SK-N-MC (cell line): Measurements from ENCODE around the gene GPR171.

Experiments used
- DNase-seq: peaks from one replicate; pipeline ENCODE4 v3.0.0-alpha.2; 2011; ENCODE audit warnings: low read depth, low spot score
- H3K27ac ChIP-seq: fragments of 200-600 bp; sonication (generic); 2 replicates; pipeline ENCODE4 v1.5.1; 2016; ENCODE audit warnings: mixed run types
- H3K36me3 ChIP-seq: fragments of 200-600 bp; sonication (generic); 2 replicates; pipeline ENCODE4 v1.6.1; 2017; ENCODE audit warnings: antibody characterized with exemption, low read length, mixed read lengths; ENCODE audit not compliant: insufficient read depth
- H3K4me3 ChIP-seq: fragments of 200-600 bp; sonication (generic); 2 replicates; pipeline ENCODE4 v1.5.1; 2016
- H3K9ac ChIP-seq: fragments of 200-600 bp; sonication (generic); 2 replicates; pipeline ENCODE4 v1.8.0; 2017; ENCODE audit warnings: mixed run types, mixed read lengths; ENCODE audit not compliant: insufficient read length
- H3K9me3 ChIP-seq: fragments of 200-600 bp; sonication (generic); 2 replicates; pipeline ENCODE4 v1.6.1; 2017; ENCODE audit warnings: low read depth, mild to moderate bottlenecking, antibody characterized with exemption, low read length, moderate library complexity, mixed read lengths
- EZH2 ChIP-seq: fragments of 200-600 bp; sonication (generic); IDR thresholded peaks from one replicate; pipeline ENCODE4 v1.6.1; 2017; ENCODE audit warnings: antibody characterized with exemption
- FOXP2 ChIP-seq: optimal IDR thresholded peaks from 2 replicates; pipeline ENCODE3; 2011; ENCODE audit warnings: mild to moderate bottlenecking, moderate library complexity; ENCODE audit not compliant: insufficient read depth; ENCODE audit errors: extremely low read length, control extremely low read depth
- POLR2AphosphoS5 ChIP-seq: IDR thresholded peaks from 2 replicates; pipeline ENCODE4 v1.6.1; 2012; ENCODE audit warnings: mild to moderate bottlenecking, low read depth, low read length, borderline replicate concordance

Gene GPR171

GRCh38 chr3:151218136-151218535 lies 15.1 kb upstream of the GPR171 start:
- Histone ChIP-seq H3K9me3 (no peaks in the 10 kb centered on the region), H3K27ac (no peak overlapping the region), H3K9ac (no peak overlapping the region), H3K4me3 (no peak overlapping the region), H3K36me3 (no peaks in the 10 kb centered on the region)
- no peak for DNase-seq
- TF ChIP-seq FOXP2 (no peak), EZH2 (no peak), POLR2AphosphoS5 (no peak)

GRCh38 chr3:151216641-151217607 lies 13.9 kb upstream of the GPR171 start:
- no peak for DNase-seq
- H3K4me3 ChIP-seq, result no peak overlapping the region
- H3K36me3 ChIP-seq, result no peaks in the 10 kb centered on the region
- H3K9me3 ChIP-seq, result no peaks in the 10 kb centered on the region
- H3K9ac ChIP-seq, result no peak overlapping the region
- no peak overlapping the region for H3K27ac ChIP-seq
- no peak for TF ChIP-seq EZH2
- no peak for TF ChIP-seq FOXP2
- TF ChIP-seq POLR2AphosphoS5, result no peak

- H3K4me3 ChIP-seq, result no peak overlapping the region
Observed at GRCh38 chr3:151214459-151214858, 11.4 kb upstream of the GPR171 start.

GRCh38 chr3:151213881-151214280 lies 10.9 kb upstream of the GPR171 start:
- H3K9me3 ChIP-seq, result no peaks in the 10 kb centered on the region
- no peak overlapping the region for H3K4me3 ChIP-seq
- H3K27ac ChIP-seq, result no peak overlapping the region
- no peak overlapping the region for H3K9ac ChIP-seq
- TF ChIP-seq EZH2, result no peak
- TF ChIP-seq POLR2AphosphoS5, result no peak
- no peak for TF ChIP-seq FOXP2
- H3K36me3 ChIP-seq, result no peaks in the 10 kb centered on the region
- DNase-seq, result no peak

More at GRCh38 chr3:151214459-151214858, 11.4 kb upstream of the GPR171 start:
- Histone ChIP-seq H3K27ac (no peak overlapping the region), H3K36me3 (no peaks in the 10 kb centered on the region), H3K9ac (no peak overlapping the region), H3K9me3 (no peaks in the 10 kb centered on the region)
- TF ChIP-seq EZH2 (no peak), FOXP2 (no peak), POLR2AphosphoS5 (no peak)
- no peak for DNase-seq

- Histone ChIP-seq H3K36me3 (no peaks in the 10 kb centered on the region), H3K4me3 (no peak overlapping the region), H3K27ac (no peak overlapping the region), H3K9me3 (no peaks in the 10 kb centered on the region), H3K9ac (no peak overlapping the region)
- TF ChIP-seq EZH2, result no peak
- no peak for TF ChIP-seq FOXP2
- no peak for TF ChIP-seq POLR2AphosphoS5
- no peak for DNase-seq
Observed at GRCh38 chr3:151213151-151213550, 10.1 kb upstream of the GPR171 start.

- H3K9me3 ChIP-seq, result no peaks in the 10 kb centered on the region
- no peak for DNase-seq
- no peak overlapping the region for H3K4me3 ChIP-seq
- TF ChIP-seq FOXP2 (no peak), POLR2AphosphoS5 (no peak), EZH2 (no peak)
- H3K27ac ChIP-seq, result no peak overlapping the region
- H3K36me3 ChIP-seq, result no peaks in the 10 kb centered on the region
- no peak overlapping the region for H3K9ac ChIP-seq
Observed at GRCh38 chr3:151210676-151211381, 7.8 kb upstream of the GPR171 start.

- Histone ChIP-seq H3K27ac (no peak overlapping the region), H3K9me3 (no peaks in the 10 kb centered on the region), H3K9ac (no peak overlapping the region), H3K4me3 (no peak overlapping the region), H3K36me3 (no peaks in the 10 kb centered on the region)
- no peak for DNase-seq
- TF ChIP-seq EZH2, result no peak
- TF ChIP-seq FOXP2, result no peak
- no peak for TF ChIP-seq POLR2AphosphoS5
Observed at GRCh38 chr3:151209654-151210053, 6.6 kb upstream of the GPR171 start.

- DNase-seq, result no peak
Observed at GRCh38 chr3:151206201-151206600, 3.2 kb upstream of the GPR171 start.

More at GRCh38 chr3:151206201-151206600, 3.2 kb upstream of the GPR171 start:
- no peak overlapping the region for H3K4me3 ChIP-seq
- H3K9me3 ChIP-seq, result no peaks in the 10 kb centered on the region
- TF ChIP-seq FOXP2 (no peak), EZH2 (no peak), POLR2AphosphoS5 (no peak)
- H3K36me3 ChIP-seq, result no peaks in the 10 kb centered on the region
- no peak overlapping the region for H3K27ac ChIP-seq
- no peak overlapping the region for H3K9ac ChIP-seq
